Tibial artery (tissue), 4 donors: ENCODE results near the gene NMNAT3.

Source experiments
- DNase-seq, 2 donors: peaks; one replicate each; pipeline ENCODE4 v3.0.0-alpha.2; 2019
- H3K27ac ChIP-seq, 2 donors: fragments of 200-600 bp; sonication (generic) in 1 of 2; 1 replicate in 1 of 2; 2 replicates in 1 of 2; pipeline ENCODE4 v1.5.1; 2018 to 2019; ENCODE audit warnings: mild to moderate bottlenecking in 1 of 2
- H3K27me3 ChIP-seq, 2 donors: fragments of 200-600 bp; sonication (generic) in 1 of 2; one replicate each; pipeline versions ENCODE4 v1.5.1 to v1.6.0; 2016 to 2019
- H3K36me3 ChIP-seq, 3 donors: fragments of 200-600 bp; sonication (generic) in 2 of 3; one replicate each; pipeline ENCODE4 v1.5.1; 2016 to 2019; ENCODE audit warnings: mild to moderate bottlenecking in 2 of 3
- H3K4me1 ChIP-seq, 4 donors: fragments of 200-600 bp; sonication (generic) in 2 of 4; 1 replicate in 3 of 4; 2 replicates in 1 of 4; pipeline ENCODE4 v1.5.1; 2016 to 2019
- H3K4me3 ChIP-seq, 2 donors: fragments of 200-600 bp; sonication (generic) in 1 of 2; 1 replicate in 1 of 2; 2 replicates in 1 of 2; pipeline ENCODE4 v1.5.1; 2018 to 2019; ENCODE audit warnings: mild to moderate bottlenecking in 2 of 2
- H3K9me3 ChIP-seq, 3 donors: fragments of 200-600 bp; sonication (generic) in 1 of 3; one replicate each; pipeline ENCODE4 v1.5.1; 2016 to 2019
- CTCF ChIP-seq, 2 experiments: fragments of 200-600 bp in 1 of 2; fragments of 450-650 bp in 1 of 2; IDR thresholded peaks; one replicate each; pipeline ENCODE4 v1.5.1; 2017 to 2019; ENCODE audit warnings: antibody characterized with exemption in 2 of 2, mild to moderate bottlenecking in 1 of 2, moderate library complexity in 1 of 2
- intact Hi-C: fragments of 100-400 bp; cut with DNase I; formaldehyde crosslinking; loops from one replicate; pipeline ENCODE4 v1.15.0; 2023; ENCODE audit warnings: low total_unique reads

The NMNAT3 gene

GRCh38 chr3:139548801-139549200 lies 129.0 kb downstream of the NMNAT3 start:
- Histone ChIP-seq H3K36me3 (no peaks in the 10 kb centered on the region), H3K4me3 (no peak overlapping the region), H3K4me1 (no peaks in the 10 kb centered on the region), H3K27ac (no peak overlapping the region), H3K27me3 (no peaks in the 10 kb centered on the region), H3K9me3 (no peaks in the 10 kb centered on the region)
- intact Hi-C loops: no loop called here
- no peak for TF ChIP-seq CTCF (IDR thresholded peaks at IDR 0.05)
- DNase-seq: no peak

DNA sequence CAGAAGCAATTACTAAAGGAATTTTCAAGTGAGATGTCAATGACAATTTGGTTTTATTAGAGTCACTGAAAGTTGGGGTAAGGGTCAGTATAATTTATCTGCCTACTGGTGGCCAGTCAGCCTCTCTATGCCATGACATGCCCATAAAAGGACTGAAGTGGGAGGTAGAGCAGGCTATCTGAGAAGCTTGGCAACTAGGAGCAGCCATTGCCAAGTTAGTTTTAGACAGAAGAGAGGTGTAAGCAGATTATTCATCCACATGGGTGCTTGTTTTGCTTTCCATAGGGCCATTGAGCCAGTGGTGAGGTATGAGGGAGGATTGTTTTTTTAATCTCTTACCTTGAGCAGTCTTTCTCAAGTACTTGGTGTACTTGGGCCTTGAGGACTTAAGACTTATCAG lies 130.1 kb downstream of the NMNAT3 start:
- no peak overlapping the region for H3K4me3 ChIP-seq
- H3K36me3 ChIP-seq: no peaks in the 10 kb centered on the region
- no peaks in the 10 kb centered on the region for H3K27me3 ChIP-seq
- no peak overlapping the region for H3K27ac ChIP-seq
- TF ChIP-seq CTCF (IDR thresholded peaks at IDR 0.05): no peak
- no peaks in the 10 kb centered on the region for H3K9me3 ChIP-seq
- no peaks in the 10 kb centered on the region for H3K4me1 ChIP-seq
- intact Hi-C loops: no loop called here
- no peak for DNase-seq

DNA sequence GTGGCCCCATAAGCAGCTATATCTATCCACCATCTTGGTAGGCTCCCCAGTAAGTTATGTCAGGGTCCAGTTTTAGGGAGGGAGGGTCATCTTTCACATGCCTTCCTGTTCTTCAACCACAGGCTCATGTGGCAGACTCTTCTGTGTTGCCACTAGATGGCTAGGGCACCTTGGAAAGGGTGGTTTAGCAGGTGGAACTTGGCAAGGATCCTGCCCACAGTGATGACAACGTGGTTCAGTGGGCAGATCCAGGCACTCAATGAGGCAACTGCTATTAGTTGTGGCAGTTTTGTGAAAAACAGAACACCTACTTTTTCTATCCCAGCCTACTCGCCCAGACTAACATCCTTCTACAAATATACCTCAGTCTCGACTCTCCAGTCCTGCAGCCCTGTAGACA lies 131.0 kb downstream of the NMNAT3 start:
- Histone ChIP-seq H3K27me3 (no peaks in the 10 kb centered on the region), H3K4me3 (no peak overlapping the region), H3K27ac (no peak overlapping the region), H3K4me1 (no peaks in the 10 kb centered on the region), H3K9me3 (no peaks in the 10 kb centered on the region), H3K36me3 (no peaks in the 10 kb centered on the region)
- DNase-seq: no peak
- intact Hi-C loops: no loop called here
- TF ChIP-seq CTCF (IDR thresholded peaks at IDR 0.05): no peak

- no peaks in the 10 kb centered on the region for H3K27me3 ChIP-seq
- intact Hi-C loops: no loop called here
- no peak overlapping the region for H3K27ac ChIP-seq
- no peak overlapping the region for H3K4me3 ChIP-seq
- no peak for DNase-seq
- H3K9me3 ChIP-seq: no peaks in the 10 kb centered on the region
- TF ChIP-seq CTCF (IDR thresholded peaks at IDR 0.05): no peak
- H3K36me3 ChIP-seq: no peaks in the 10 kb centered on the region
- H3K4me1 ChIP-seq: peaks cover 0 to 16% (median 9%) of the 10 kb centered on the region in 4 donors
These were observed 136.1 kb downstream of the NMNAT3 start for GRCh38 chr3:139541532-139542288.

GRCh38 chr3:139540651-139541531 lies 136.9 kb downstream of the NMNAT3 start:
- Histone ChIP-seq H3K9me3 (no peaks in the 10 kb centered on the region), H3K27me3 (no peaks in the 10 kb centered on the region), H3K27ac (no peak overlapping the region), H3K4me3 (no peak overlapping the region), H3K36me3 (no peaks in the 10 kb centered on the region), H3K4me1 (peaks cover 0 to 23% (median 16%) of the 10 kb centered on the region in 4 donors)
- intact Hi-C loops: no loop called here
- DNase-seq: no peak
- no peak for TF ChIP-seq CTCF (IDR thresholded peaks at IDR 0.05)
